K562 (cell line): ENCODE results near the gene EYA2. TPM values are rescaled to one million over a fixed set of nuclear protein-coding genes. Genes with fewer than 3 reads are reported as not detected.

Experiments
- ATAC-seq: fragments of 200-7000 bp; cut with Tn5 transposase; 3 replicates; pipeline ENCODE4 v1.9.1; 2020; ENCODE audit warnings: moderate library complexity
- BruUV-seq: library from RNA; stranded (reverse); fragments of 400-500 nt; replicated peaks from 2 replicates; lab custom pipeline; 2021; lab: Mats Ljungman, UMichigan
- CTCF ChIA-PET: fragments of 300-600 bp; formaldehyde crosslinking; extraction: SDS; loops from one replicate; lab custom pipeline; 2021; ENCODE audit warnings: low intra/inter-chr PET ratio; lab: Yijun Ruan, JAX
- POLR2A ChIA-PET: fragments of 300-600, 350-650 bp; sonication (Branson Sonifier 250); formaldehyde crosslinking; extraction: SDS; loops from one replicate; lab custom pipeline; 2021; ENCODE audit warnings: antibody characterized with exemption, inconsistent platforms; lab: Yijun Ruan, JAX
- DNase-seq, 4 experiments: peaks; one replicate each; pipeline versions ENCODE4 v3.0.0 to v3.0.0-alpha.2; 2011 to 2018; ENCODE audit warnings: low spot score in 3 of 4, mixed read lengths in 3 of 4; ENCODE audit errors: extremely low read depth in 1 of 4
- FAIRE-seq: peaks from 2 replicates; lab custom pipeline; 2011; peaks lifted over from hg19 to GRCh38; lab: Jason Lieb, UNC
- H2AFZ ChIP-seq: 2 replicates; pipeline ENCODE4 v1.6.0; 2011; ENCODE audit warnings: low read depth, low read length, control low read depth, inconsistent platforms
- H3K27ac ChIP-seq: fragments of 200-600 bp; 3 replicates; pipeline ENCODE4 v1.8.0; 2011; ENCODE audit warnings: low read depth, mild to moderate bottlenecking, control low read depth, inconsistent platforms, low read length, moderate library complexity, mixed read lengths; ENCODE audit errors: extremely low read depth
- H3K27me3 ChIP-seq, 2 experiments: fragments of 300-600 bp in 1 of 2; 2 replicates in 1 of 2; 3 replicates in 1 of 2; pipeline versions ENCODE4 v1.6.0 to v1.8.0; 2011; ENCODE audit warnings: inconsistent platforms in 2 of 2, low read length in 2 of 2, mild to moderate bottlenecking in 1 of 2, mixed read lengths in 1 of 2, moderate library complexity in 1 of 2; ENCODE audit not compliant: control insufficient read depth in 2 of 2, insufficient read depth in 2 of 2
- H3K36me3 ChIP-seq: fragments of 300-600 bp; 3 replicates; pipeline ENCODE4 v1.8.0; 2011; ENCODE audit warnings: mild to moderate bottlenecking, low read length, inconsistent platforms; ENCODE audit not compliant: control insufficient read depth, insufficient read depth
- H3K4me1 ChIP-seq, 2 experiments: fragments of 200-600 bp in 1 of 2; replicated peaks in 1 of 2; 2 replicates in 1 of 2; 3 replicates in 1 of 2; pipeline versions ENCODE4 v1.5.1 to v1.8.0; 2011; ENCODE audit warnings: inconsistent platforms in 2 of 2, low read length in 2 of 2, mild to moderate bottlenecking in 1 of 2, mixed read lengths in 1 of 2, moderate library complexity in 1 of 2; ENCODE audit not compliant: control insufficient read depth in 2 of 2, insufficient read depth in 2 of 2
- H3K4me2 ChIP-seq: 2 replicates; pipeline ENCODE4 v1.6.1; 2011; ENCODE audit warnings: low read length, control low read depth, inconsistent platforms, mixed read lengths; ENCODE audit not compliant: insufficient read depth
- H3K4me3 ChIP-seq: fragments of 200-600 bp; sonication (generic), shearing (Covaris generic); 2 replicates; pipeline ENCODE4 v1.5.1; 2016; ENCODE audit warnings: control low read depth, inconsistent platforms
- H3K79me2 ChIP-seq: fragments of 200-600 bp; 3 replicates; pipeline ENCODE4 v1.8.0; 2011; ENCODE audit warnings: low read length, inconsistent platforms; ENCODE audit not compliant: control insufficient read depth, insufficient read depth
- H3K9ac ChIP-seq, 2 experiments: 2 replicates each; pipeline versions ENCODE4 v1.6.0 to v1.6.1; 2011; ENCODE audit warnings: low read depth in 2 of 2, low read length in 2 of 2, control low read depth in 1 of 2, inconsistent platforms in 1 of 2, mild to moderate bottlenecking in 1 of 2, mixed read lengths in 1 of 2; ENCODE audit not compliant: insufficient read depth in 1 of 2
- H3K9me1 ChIP-seq: one replicate; pipeline ENCODE4 v1.6.0; 2011; ENCODE audit warnings: inconsistent platforms, mild to moderate bottlenecking, low read length, moderate library complexity; ENCODE audit not compliant: control insufficient read depth, insufficient read depth
- H3K9me3 ChIP-seq: replicated peaks from 2 replicates; pipeline ENCODE4 v1.5.1; 2011; ENCODE audit warnings: low read depth, low read length, inconsistent platforms; ENCODE audit not compliant: control insufficient read depth, insufficient read depth
- H4K20me1 ChIP-seq: replicated peaks from 2 replicates; pipeline ENCODE4 v1.6.1; 2011; ENCODE audit warnings: low read length, inconsistent platforms, mixed read lengths; ENCODE audit not compliant: control insufficient read depth, insufficient read depth
- ATF1 ChIP-seq, 2 experiments: fragments of 450-650 bp in 1 of 2; IDR thresholded peaks; 2 replicates each; pipeline ENCODE4 v1.6.1; 2016; ENCODE audit warnings: missing compliant biosample characterization in 1 of 2, missing genetic modification characterization in 1 of 2
- RBM25 ChIP-seq: fragments of 200-400 bp; formaldehyde crosslinking; IDR thresholded peaks from 2 replicates; pipeline ENCODE4 v1.6.1; 2018; ENCODE audit warnings: low read length, low read depth, moderate library complexity; ENCODE audit not compliant: severe bottlenecking
- SNRNP70 ChIP-seq: fragments of 200-400 bp; formaldehyde crosslinking; optimal IDR thresholded peaks from 2 replicates; pipeline ENCODE3; 2017; ENCODE audit warnings: low read depth, low read length
- ZBTB40 ChIP-seq, 2 experiments: fragments of 450-650 bp in 1 of 2; sonication (generic) in 1 of 2; formaldehyde crosslinking in 1 of 2; IDR thresholded peaks; 2 replicates each; pipeline versions ENCODE4 v1.7.1 to v1.9.0; 2016 to 2022; ENCODE audit warnings: inconsistent platforms in 1 of 2, mild to moderate bottlenecking in 1 of 2, missing genetic modification reagents in 1 of 2
- ZNF146 ChIP-seq: IDR thresholded peaks from one replicate; pipeline ENCODE4 v1.6.1; 2018; ENCODE audit warnings: missing compliant biosample characterization; ENCODE audit not compliant: unreplicated experiment
- ZNF644 ChIP-seq: fragments of 200-800 bp; sonication (Bioruptor generic); IDR thresholded peaks from 2 replicates; pipeline ENCODE4 v1.6.1; 2016; ENCODE audit warnings: low read depth, missing genetic modification characterization, missing compliant biosample characterization
- in situ Hi-C: fragments of 300-500 bp; cut with MboI; formaldehyde crosslinking; loops from 4 replicates; pipeline ENCODE4 v1.15.0; 2018; ENCODE audit warnings: inconsistent platforms, mixed read lengths
- intact Hi-C: fragments of 100-400 bp; cut with micrococcal nuclease; formaldehyde crosslinking; loops from 2 replicates; pipeline ENCODE4 v1.14.2; 2022
- polyA plus RNA-seq, 8 experiments: library from polyadenylated mRNA; depleted of rRNA in 4 of 8; stranded (reverse) in 5 of 8; unstranded in 3 of 8; fragments of >200 nt; fragmentation: Nextera tagmentation in 2 of 8; fragmentation: Illumina TruSeq in 1 of 8; extraction: Ambion mirVana in 2 of 8; extraction: Trizol in 1 of 8; gene quantifications; 2 replicates each; pipeline versions ENCODE4 v1.2.1 to v1.2.3, GENCODE V29; 2011 to 2014; ENCODE audit warnings: inconsistent platforms in 1 of 8, missing spikeins in 1 of 8
- total RNA-seq, 7 experiments: library from RNA; depleted of rRNA in 6 of 7; stranded (reverse); fragments of >200 nt in 6 of 7; fragmentation: Illumina TruSeq in 2 of 7; extraction: Trizol in 2 of 7; gene quantifications; 2 replicates each; pipeline versions ENCODE4 v1.2.1 to v1.2.3, GENCODE V29; 2011 to 2021; ENCODE audit warnings: low replicate concordance in 1 of 7

EYA2 gene
- total and polyA plus RNA-seq, 9 of the 15 experiments (the other 6 are each of a cell fraction or from before 2014, with no cell fraction given): 0.03 TPM; not detected in 8

GRCh38 chr20:47009784-47010183, 115.1 kb downstream of the EYA2 start:
- ChIA-PET POLR2A (interaction anchor here (0.6 kb wide), 1 partner anchor 270 kb away, joined by 3 read pairs; no protein-coding TSS in a partner anchor), CTCF (no interaction called here)
- TF ChIP-seq ZBTB40 (IDR thresholded peaks at IDR 0.05): peak; percentile 74
- TF ChIP-seq ZBTB40 (CRISPR knock-in tag; IDR thresholded peaks at IDR 0.05): no peak
- TF ChIP-seq ATF1 (CRISPR knock-in tag; IDR thresholded peaks at IDR 0.05): no peak
- TF ChIP-seq ATF1 (tag; IDR thresholded peaks at IDR 0.05): no peak
- peak; percentile 44 for TF ChIP-seq RBM25
- peak; percentile 80 for TF ChIP-seq ZNF146
- TF ChIP-seq ZNF644 (tag): no peak
- no peak for TF ChIP-seq SNRNP70
- no peaks in the 10 kb centered on the region for H3K9me3 ChIP-seq
- peaks cover 0 to 2% of the 10 kb centered on the region in 2 experiments; a peak in 1 of 5 replicates for H3K27me3 ChIP-seq
- H3K27ac ChIP-seq: no peak overlapping the region
- no peak for ATAC-seq
- H3K9me1 ChIP-seq: no peaks in the 10 kb centered on the region
- DNase-seq: no peak
- in situ Hi-C loops: no loop called here
- H2AFZ ChIP-seq: no peak overlapping the region
- intact Hi-C loops: loop anchor here (5.0 kb wide), 1 partner anchor 242 kb away; no protein-coding TSS in a partner anchor
- no peak for FAIRE-seq
- no peak overlapping the region for H3K9ac ChIP-seq
- no peaks in the 10 kb centered on the region for H4K20me1 ChIP-seq
- no peaks in the 10 kb centered on the region; a peak in 1 of 5 replicates for H3K4me1 ChIP-seq
- no peak overlapping the region for H3K4me3 ChIP-seq
- H3K79me2 ChIP-seq: no peaks in the 10 kb centered on the region
- H3K36me3 ChIP-seq: no peaks in the 10 kb centered on the region
- BruUV-seq: no TSS peak
- H3K4me2 ChIP-seq: no peak overlapping the region
